Stimulated activated CD4-positive, alpha-beta T cell treated with anti-CD3 and anti-CD28 coated beads, Interleukin-12 subunit alpha, Interleukin-12 subunit beta, amount 100 ng/mL, for 48 hours (primary cell): Measurements from ENCODE around the gene GALNT15.
A peak's percentile ranks its signal among the peaks of the same experiment; 100 is the strongest.

Source experiments
- DNase-seq, 3 donors: peaks; one replicate each; pipeline ENCODE4 v3.0.0-alpha.2; 2020; ENCODE audit warnings: low read depth in 2 of 3, low spot score in 1 of 3

GALNT15 gene

DNA sequence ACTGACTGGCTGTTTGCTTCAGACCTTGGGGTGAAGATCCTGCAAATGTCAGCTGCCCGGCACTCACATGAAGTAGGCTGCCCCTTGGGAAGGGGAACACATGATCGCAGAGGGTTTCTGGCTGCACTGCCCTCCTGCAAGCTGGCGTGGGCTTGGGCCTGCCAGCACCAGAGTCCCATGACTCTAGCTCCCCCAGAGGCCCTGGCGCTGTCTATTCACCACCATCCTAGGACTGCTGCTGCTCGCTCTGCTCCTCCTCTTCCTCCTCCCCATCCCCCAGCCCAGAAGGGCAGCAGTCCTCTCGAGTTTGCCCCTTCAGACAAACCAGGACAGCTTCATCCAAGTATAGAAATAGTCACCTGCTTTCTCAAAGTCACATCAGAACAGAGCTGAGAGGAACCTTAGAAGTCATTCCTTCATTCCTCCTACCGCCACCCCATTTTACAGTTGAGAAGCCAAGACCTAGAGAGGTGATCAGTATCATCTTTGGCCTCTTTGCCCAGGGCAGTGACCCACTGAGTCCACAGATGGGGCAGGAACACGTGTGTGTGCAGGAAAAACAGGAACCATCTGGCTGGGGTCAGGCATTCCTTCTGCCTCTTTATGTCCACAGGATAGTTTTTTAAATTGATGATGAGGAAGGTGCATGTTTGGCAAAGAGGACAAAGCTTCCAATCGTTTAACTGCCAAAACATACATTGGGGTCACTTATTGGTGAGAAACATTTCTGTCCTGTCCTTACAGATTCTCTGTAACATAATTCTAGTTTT, 77.0 kb downstream of the GALNT15 start:
- no peak for DNase-seq

DNA sequence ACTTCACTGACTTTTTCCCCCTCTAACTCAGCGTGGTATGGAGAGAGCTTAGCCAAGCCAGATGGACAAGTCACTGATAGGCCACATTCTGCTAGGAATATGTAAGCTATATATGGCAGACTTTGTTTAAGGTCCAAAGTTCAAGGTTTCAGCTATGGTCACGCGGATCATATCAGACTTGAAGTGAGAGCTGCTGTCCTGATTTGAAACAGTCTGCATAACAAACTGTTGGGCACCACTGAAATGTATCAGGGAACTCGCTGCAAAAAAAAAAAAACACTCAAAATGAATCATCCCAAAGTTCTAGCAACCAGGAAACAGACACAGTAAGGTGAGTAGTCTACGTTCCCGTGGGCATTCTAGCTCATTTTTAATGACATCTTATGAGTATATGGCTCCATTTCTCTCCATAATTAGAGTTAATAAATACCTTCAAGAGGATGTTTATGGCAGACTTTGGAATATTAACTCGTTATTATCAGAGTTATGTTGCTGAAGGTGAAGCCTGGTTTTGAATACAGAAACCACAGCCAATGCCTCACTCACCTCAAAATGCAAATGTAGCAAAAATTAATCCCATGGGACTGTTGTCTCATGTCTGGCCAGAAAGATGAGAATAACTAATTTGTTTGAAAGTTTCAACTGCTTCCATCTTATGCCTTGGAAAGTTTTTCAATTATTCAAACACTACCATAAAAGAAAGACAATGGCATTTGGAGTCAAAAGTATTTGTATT, 77.9 kb downstream of the GALNT15 start:
- DNase-seq: no peak

- no peak for DNase-seq
These were observed 78.5 kb downstream of the GALNT15 start for GRCh38 chr3:16252988-16253387.

DNA sequence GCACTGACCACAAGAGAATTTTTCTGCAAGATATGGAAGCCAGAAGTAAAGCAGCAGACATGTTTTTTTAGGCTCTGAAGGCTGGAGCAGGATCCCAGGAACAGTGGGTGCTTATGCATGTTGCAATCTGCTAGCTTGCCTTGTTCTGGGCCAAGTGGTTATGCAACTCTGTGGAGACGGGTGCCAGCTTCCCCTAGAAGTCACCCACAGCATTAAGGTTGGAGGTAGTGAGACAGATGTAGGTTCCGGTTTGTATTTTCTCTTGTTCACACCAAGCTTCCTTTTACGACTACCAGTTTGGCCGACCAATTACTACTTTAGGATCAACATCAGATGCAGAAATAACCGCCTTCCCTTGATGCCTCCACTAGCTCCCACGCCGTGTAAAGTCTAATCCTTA, 79.1 kb downstream of the GALNT15 start:
- DNase-seq: no peak

- peak in 1 of 3 donors; percentile 8 for DNase-seq
These were observed 80.4 kb downstream of the GALNT15 start for GRCh38 chr3:16254916-16255315.

DNA sequence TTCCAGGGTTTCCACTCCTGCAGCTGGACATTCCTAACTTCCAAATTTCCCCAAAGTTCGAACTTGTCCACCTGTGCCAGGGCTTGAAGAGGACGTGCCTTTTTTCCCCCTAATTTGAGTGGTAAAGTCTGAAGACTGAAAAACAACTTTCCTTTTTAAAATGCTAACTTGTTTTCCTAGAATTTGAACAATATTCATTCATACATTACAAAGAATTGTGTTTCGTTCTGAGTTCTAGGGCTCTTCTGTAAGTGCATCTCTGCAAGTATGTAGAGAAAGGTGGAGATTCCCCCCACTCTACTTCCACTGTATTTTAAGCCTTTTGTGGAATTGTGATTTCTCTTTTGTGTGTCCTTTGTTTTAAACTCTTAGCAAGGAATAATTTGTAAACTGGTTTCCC, 80.8 kb downstream of the GALNT15 start:
- no peak for DNase-seq

GRCh38 chr3:16255726-16256125, 81.2 kb downstream of the GALNT15 start:
- no peak for DNase-seq

- DNase-seq: no peak
These were observed 82.8 kb downstream of the GALNT15 start for GRCh38 chr3:16257309-16257708.

DNA sequence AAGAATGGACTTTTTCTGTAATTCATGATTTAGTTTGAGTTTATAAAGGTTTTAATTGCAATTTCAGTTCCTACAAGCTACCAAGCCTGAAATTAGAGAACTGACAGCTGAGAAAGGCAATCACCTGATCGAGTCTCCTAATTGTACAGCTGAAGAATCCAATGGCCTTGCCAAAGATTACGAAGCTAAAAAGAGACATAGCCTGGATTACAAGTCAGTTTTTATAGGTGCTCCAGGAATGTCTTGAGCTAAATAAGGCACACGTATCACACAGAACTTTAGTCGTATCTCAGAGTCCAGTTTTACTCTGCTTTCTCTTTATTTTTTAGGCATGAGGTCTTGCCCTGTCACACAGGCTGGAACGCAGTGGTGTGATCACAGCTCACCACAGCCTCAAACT, 83.7 kb downstream of the GALNT15 start:
- no peak for DNase-seq

GRCh38 chr3:16258866-16259265, 84.4 kb downstream of the GALNT15 start:
- no peak for DNase-seq

DNA sequence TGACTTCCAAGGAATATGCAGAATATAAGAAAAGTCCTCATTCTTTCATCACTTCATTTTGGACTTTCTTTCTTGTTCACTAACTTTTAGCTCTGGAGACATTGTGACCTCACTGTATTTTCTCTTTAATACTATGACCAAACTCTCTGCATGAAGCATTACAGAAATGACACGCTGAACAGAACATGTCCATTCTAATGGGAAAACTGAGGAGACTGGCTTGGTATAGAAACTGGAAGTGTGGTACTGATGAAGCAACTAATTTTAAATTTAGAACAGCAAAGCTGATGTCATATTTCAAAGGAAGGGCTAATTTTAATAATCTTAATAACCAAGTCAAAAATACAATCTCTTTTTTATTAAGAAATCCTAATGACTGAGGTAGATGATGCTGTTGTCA, 85.6 kb downstream of the GALNT15 start:
- no peak for DNase-seq

GRCh38 chr3:16262174-16262573, 87.7 kb downstream of the GALNT15 start:
- DNase-seq: no peak

DNA sequence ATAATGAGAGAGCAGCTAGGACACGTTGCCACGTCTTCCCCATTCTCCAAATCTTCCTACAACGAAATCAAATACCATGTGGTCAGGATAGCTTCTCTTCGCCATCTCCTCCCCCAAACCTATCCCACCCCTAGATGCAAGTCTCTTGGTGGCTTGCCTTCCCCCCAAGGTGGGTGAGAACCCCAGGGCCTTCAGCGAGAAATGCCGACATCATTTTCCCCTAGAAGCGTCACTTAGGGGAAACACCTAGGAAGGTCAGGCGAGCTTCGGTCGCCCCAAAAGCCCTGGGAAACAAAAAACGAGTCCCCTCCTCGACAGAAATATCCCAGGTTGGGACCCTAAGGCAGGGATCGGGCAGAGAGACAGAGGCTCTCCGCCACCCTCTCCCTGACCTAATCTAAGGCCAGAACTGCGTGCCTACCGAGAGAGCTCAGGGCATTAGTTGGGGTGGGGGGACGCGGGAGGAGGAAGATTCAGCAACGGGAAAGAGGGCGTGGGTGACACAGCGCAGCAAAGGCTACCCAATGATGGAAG, 89.8 kb downstream of the GALNT15 start:
- DNase-seq: no peak

DNA sequence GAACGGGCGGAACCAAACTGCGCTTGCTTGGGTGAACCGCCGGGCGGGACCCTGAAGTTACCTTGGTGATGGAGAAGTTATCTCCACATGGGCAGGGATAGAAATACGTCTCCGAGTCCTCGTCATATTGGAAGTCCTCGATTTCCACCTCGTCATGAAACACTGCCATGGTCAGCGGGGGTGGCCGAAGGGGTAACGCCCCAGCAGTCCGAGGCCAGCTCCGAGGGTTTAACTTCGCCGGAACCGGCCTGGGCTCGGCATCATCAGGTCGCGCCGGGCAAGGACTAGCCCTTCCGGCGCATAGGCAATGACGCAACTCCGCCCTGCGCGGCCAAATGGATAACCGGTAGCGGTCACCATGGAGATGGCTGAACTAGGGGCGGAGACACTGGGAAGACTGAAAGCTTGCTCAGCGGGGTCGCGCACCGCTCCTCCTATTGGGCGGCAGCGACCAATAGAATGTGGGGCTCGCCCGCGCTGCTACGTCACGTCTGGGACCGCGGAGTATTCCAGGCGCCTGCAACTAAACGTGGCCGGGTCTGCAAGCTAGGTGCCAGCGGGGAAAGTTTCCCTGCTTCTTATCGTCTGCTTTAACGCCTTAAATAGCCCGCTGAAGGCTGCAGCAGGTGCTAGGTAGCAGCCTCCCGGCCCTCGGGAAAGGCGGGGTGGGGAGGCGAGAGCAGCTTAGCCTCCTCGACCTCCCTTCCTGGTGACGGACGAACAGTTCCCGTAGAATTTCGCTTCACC, 90.4 kb downstream of the GALNT15 start, which contains the start of the genes DPH3 and OXNAD1:
Gene DPH3, minus strand, starts transcription at position 236 of the 747 bp plus-strand sequence. Its CDS starts 67 bp downstream, at position 169.
Gene OXNAD1, plus strand, starts transcription at position 505 of the 747 bp plus-strand sequence. CDS start 5,741 bp downstream, outside the sequence.
- peak; percentile 99 for DNase-seq

- no peak for DNase-seq
These were observed 90.9 kb downstream of the GALNT15 start for GRCh38 chr3:16265455-16265786.

- DNase-seq: no peak
These were observed 92.2 kb downstream of the GALNT15 start for GRCh38 chr3:16266714-16267113.

- no peak for DNase-seq
These were observed 96.4 kb downstream of the GALNT15 start for GRCh38 chr3:16270855-16271254.

GRCh38 chr3:16272588-16272987, 98.1 kb downstream of the GALNT15 start:
- DNase-seq: no peak

- DNase-seq: no peak
These were observed 99.4 kb downstream of the GALNT15 start for GRCh38 chr3:16273867-16274266.

DNA sequence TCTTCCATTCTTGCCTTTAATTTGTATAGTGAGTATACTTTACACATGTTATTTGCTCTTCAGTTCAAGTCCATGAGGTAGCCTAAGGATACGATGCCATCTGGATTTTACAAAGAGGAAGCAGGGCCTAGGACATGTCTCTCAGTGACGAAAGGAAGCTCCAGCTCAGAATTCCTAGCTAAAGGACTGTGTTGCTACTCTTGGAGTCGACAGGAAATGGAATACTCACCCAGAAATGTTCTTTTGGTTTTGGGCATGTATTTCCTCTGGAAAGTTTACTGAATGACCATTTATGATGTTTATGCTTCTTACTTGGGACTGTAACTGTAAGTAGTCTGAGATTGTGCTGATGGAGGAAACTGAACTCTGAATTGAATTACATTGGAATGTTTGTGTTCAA, 103.0 kb downstream of the GALNT15 start:
- no peak for DNase-seq

DNA sequence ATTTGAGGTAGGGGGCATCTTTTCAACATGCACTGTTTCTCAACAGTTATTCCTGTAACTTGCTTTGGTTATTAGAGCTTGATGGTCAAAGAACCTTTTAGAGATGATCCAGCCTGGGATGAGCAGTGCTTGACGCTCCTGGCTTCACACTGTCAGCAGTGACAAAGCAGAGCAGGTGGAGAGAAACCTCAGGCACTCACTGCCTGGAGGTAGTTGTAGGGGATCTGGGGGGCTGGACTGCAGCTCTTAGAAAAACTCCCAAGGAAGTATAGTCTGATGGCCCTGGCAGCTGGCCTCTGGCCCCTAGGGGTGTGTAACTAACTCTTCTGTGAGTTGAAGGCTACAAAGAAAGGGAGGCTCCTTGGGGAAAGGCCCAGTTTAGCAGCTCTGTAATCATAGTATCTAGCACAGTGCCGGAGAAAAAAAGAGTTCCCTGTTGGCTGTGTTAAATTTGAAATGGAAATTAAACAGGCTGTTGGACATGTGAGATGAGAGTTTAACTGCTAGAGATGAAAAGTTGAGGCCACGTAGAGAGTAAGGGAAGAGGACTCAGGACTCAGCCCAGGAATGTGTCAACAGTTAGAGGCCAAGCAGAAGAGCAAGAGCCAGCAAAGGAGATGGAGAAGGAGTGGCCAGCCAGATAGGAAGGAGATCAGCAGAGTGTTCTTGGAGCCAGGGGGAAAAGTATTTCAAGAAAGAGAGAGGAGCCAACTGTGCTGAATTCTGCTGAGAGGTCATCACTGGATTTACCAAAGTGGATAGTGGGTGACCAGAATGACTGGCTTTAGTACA, 104.7 kb downstream of the GALNT15 start:
- DNase-seq: no peak
